GM13976 (cell line): ENCODE data around the gene ACOX1.

ENCODE experiments used
- DNase-seq: peaks from one replicate; pipeline ENCODE4 v3.0.0; 2012; ENCODE audit warnings: low spot score
- CTCF ChIP-seq: IDR thresholded peaks from 2 replicates; pipeline ENCODE4 v1.5.1; 2012; ENCODE audit warnings: borderline replicate concordance, mild to moderate bottlenecking; ENCODE audit not compliant: insufficient read depth; ENCODE audit errors: extremely low read depth, missing control alignments, control extremely low read depth
- in situ Hi-C: fragments of 300-500 bp; cut with MboI; formaldehyde crosslinking; loops from one replicate; pipeline ENCODE4 v1.12.0; 2022; ENCODE audit warnings: low sequenced_read_pairs, mixed read lengths, inconsistent platforms; ENCODE audit not compliant: unreplicated experiment

Gene ACOX1

GRCh38 chr17:76003915-76004314 is 24.9 kb upstream of the ACOX1 start:
- DNase-seq = no peak
- in situ Hi-C loops = loop anchor here (10.0 kb wide), 1 partner anchor 291 kb away; no protein-coding TSS in a partner anchor
- no peak for TF ChIP-seq CTCF

- in situ Hi-C loops = loop anchor here (10.0 kb wide), 1 partner anchor 293 kb away; no protein-coding TSS in a partner anchor
- no peak for TF ChIP-seq CTCF
- DNase-seq = no peak
These were observed 23.1 kb upstream of the ACOX1 start for GRCh38 chr17:76002100-76002499.

GRCh38 chr17:76000755-76001521 is 22.0 kb upstream of the ACOX1 start, which contains the start of gene CDK3:
Gene CDK3 (plus strand): TSS chr17:76000855. CDS start chr17:76001426, 571 bp downstream.
- no peak for DNase-seq
- no peak for TF ChIP-seq CTCF
- in situ Hi-C loops = loop anchor here (10.0 kb wide), 1 partner anchor 294 kb away; no protein-coding TSS in a partner anchor

GRCh38 chr17:76000016-76000754 is 21.2 kb upstream of the ACOX1 start:
- in situ Hi-C loops = loop anchor here (10.0 kb wide), 1 partner anchor 295 kb away; no protein-coding TSS in a partner anchor
- DNase-seq = peak; percentile 90
- TF ChIP-seq CTCF = peak; percentile 73

GRCh38 chr17:75998327-75998795 is 19.4 kb upstream of the ACOX1 start:
- no peak for TF ChIP-seq CTCF
- in situ Hi-C loops = no loop called here
- no peak for DNase-seq
